HL-60 (cell line): ENCODE results near the gene KIAA1210.

Experiments
- DNase-seq, 2 experiments: peaks; one replicate each; pipeline ENCODE4 v3.0.0-alpha.2; 2010 to 2020; ENCODE audit warnings: low read depth in 1 of 2, low spot score in 1 of 2
- H3K27ac ChIP-seq: fragments of 250-450 bp; sonication (Bioruptor Pico); replicated peaks from 2 replicates; pipeline ENCODE4 v1.5.1; 2020; ENCODE audit warnings: mild to moderate bottlenecking, moderate library complexity
- H3K27me3 ChIP-seq: fragments of 250-450 bp; sonication (Bioruptor Pico); 2 replicates; pipeline ENCODE4 v1.5.1; 2021; ENCODE audit warnings: mild to moderate bottlenecking, moderate library complexity; ENCODE audit not compliant: insufficient read depth, poor library complexity, severe bottlenecking
- H3K4me3 ChIP-seq: replicated peaks from 2 replicates; pipeline ENCODE4 v1.5.1; 2011; ENCODE audit warnings: mild to moderate bottlenecking, control low read depth, low read length; ENCODE audit not compliant: insufficient read depth
- GABPA ChIP-seq: IDR thresholded peaks from 2 replicates; pipeline ENCODE4 v1.6.1; 2012; ENCODE audit warnings: low read depth
- POLR2AphosphoS5 ChIP-seq: IDR thresholded peaks from 2 replicates; pipeline ENCODE4 v1.6.1; 2012; ENCODE audit warnings: low read depth
- SPI1 ChIP-seq: IDR thresholded peaks from 2 replicates; pipeline ENCODE4 v1.6.1; 2012; ENCODE audit warnings: low read depth, mild to moderate bottlenecking, borderline replicate concordance
- TF ChIP-seq, protein P1 (sequence below): IDR thresholded peaks from one replicate; pipeline ENCODE4 v1.5.1; 2011; ENCODE audit warnings: low read length, control low read depth, inconsistent platforms; ENCODE audit not compliant: insufficient read depth
- TF ChIP-seq, protein P2 (sequence below): IDR thresholded peaks from 2 replicates; pipeline ENCODE4 v1.6.1; 2012; ENCODE audit warnings: low read depth; ENCODE audit not compliant: insufficient replicate concordance

Gene KIAA1210

DNA sequence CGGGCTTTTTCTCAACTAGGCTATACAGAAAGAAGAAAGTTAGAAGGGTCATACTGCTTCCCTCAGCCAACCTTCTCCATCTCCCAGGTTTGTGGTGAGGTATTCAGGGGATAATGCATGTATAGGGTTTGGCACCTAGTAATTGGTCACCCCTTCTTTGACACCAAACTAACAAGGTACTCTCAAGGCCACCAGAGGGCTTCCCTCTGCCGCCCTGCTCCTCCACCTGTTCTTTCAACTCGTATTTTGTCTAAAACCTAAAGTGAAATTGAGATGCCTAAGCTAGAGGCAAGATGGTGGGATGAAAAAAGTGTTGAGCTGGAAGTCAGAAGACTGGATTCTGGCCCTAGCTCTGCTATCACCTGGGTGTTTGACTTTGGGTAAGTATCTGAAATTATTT lies 32.8 kb downstream of the KIAA1210 start:
- TF ChIP-seq, protein P1, sequence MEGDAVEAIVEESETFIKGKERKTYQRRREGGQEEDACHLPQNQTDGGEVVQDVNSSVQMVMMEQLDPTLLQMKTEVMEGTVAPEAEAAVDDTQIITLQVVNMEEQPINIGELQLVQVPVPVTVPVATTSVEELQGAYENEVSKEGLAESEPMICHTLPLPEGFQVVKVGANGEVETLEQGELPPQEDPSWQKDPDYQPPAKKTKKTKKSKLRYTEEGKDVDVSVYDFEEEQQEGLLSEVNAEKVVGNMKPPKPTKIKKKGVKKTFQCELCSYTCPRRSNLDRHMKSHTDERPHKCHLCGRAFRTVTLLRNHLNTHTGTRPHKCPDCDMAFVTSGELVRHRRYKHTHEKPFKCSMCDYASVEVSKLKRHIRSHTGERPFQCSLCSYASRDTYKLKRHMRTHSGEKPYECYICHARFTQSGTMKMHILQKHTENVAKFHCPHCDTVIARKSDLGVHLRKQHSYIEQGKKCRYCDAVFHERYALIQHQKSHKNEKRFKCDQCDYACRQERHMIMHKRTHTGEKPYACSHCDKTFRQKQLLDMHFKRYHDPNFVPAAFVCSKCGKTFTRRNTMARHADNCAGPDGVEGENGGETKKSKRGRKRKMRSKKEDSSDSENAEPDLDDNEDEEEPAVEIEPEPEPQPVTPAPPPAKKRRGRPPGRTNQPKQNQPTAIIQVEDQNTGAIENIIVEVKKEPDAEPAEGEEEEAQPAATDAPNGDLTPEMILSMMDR = no peak
- no peak for TF ChIP-seq SPI1
- TF ChIP-seq POLR2AphosphoS5 = no peak
- TF ChIP-seq, protein P2, sequence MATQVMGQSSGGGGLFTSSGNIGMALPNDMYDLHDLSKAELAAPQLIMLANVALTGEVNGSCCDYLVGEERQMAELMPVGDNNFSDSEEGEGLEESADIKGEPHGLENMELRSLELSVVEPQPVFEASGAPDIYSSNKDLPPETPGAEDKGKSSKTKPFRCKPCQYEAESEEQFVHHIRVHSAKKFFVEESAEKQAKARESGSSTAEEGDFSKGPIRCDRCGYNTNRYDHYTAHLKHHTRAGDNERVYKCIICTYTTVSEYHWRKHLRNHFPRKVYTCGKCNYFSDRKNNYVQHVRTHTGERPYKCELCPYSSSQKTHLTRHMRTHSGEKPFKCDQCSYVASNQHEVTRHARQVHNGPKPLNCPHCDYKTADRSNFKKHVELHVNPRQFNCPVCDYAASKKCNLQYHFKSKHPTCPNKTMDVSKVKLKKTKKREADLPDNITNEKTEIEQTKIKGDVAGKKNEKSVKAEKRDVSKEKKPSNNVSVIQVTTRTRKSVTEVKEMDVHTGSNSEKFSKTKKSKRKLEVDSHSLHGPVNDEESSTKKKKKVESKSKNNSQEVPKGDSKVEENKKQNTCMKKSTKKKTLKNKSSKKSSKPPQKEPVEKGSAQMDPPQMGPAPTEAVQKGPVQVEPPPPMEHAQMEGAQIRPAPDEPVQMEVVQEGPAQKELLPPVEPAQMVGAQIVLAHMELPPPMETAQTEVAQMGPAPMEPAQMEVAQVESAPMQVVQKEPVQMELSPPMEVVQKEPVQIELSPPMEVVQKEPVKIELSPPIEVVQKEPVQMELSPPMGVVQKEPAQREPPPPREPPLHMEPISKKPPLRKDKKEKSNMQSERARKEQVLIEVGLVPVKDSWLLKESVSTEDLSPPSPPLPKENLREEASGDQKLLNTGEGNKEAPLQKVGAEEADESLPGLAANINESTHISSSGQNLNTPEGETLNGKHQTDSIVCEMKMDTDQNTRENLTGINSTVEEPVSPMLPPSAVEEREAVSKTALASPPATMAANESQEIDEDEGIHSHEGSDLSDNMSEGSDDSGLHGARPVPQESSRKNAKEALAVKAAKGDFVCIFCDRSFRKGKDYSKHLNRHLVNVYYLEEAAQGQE = no peak
- TF ChIP-seq GABPA = no peak
- no peak for DNase-seq
- no peak overlapping the region for H3K4me3 ChIP-seq
- H3K27me3 ChIP-seq = no peaks in the 10 kb centered on the region
- H3K27ac ChIP-seq = no peak overlapping the region

DNA sequence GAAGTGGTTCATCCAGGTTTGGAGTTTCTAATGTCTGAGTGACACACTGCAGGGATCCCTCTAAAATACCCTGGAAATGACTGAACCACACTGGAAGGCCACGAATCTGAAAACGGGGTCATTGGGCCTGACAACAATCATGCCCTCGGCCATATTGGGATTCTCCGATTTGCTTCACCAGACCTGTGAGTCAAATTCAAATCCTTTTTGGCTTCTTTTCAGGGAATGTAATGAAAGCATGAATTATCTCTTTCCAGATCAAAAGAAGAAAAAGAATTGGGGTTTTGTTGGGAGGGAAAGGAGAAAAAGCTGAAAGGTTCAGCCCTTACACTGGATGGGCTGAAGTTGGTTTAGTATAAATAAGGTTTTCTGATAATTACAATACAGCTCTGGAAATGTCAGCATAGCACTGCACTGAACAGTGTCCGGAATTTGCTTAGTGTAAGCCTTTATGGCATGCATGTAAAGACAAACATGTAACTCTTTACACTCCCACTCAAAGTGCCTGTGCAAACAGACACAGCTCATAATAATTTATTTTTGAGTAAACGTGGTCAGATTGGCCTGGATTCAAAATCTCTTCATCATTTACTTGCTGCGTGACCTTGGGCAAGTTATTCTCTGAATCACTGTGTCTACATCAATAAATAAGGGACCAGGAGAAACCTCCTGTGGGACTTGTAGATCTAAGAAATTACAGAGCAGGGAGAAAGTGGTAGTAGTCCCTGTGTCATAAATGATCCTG lies 33.4 kb downstream of the KIAA1210 start:
- no peaks in the 10 kb centered on the region for H3K27me3 ChIP-seq
- no peak overlapping the region for H3K4me3 ChIP-seq
- TF ChIP-seq, protein P1 = no peak
- TF ChIP-seq GABPA (no peak), POLR2AphosphoS5 (no peak), SPI1 (no peak)
- TF ChIP-seq, protein P2 = no peak
- H3K27ac ChIP-seq = no peak overlapping the region
- no peak for DNase-seq

DNA sequence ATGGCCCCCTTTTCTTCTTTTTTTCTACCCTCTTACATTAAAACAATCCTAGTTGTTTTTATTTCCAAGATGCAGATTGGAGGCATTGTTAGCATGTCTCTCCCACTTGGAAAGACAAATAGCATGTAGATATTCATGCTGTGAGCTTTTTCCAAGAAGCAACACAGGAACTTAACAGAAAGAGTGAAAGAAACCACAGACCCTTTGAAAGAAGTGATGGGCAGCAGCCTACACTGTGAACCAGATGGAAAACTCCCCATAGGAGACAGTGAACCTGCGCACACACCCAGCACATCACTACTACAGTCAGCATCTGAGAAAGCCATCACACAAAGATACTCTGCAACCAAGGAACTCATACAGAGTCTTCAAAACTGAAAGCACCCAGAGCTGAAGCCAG lies 37.0 kb downstream of the KIAA1210 start:
- no peak for DNase-seq
- peaks cover 2% of the 10 kb centered on the region for H3K27me3 ChIP-seq
- no peak overlapping the region for H3K27ac ChIP-seq
- no peak overlapping the region for H3K4me3 ChIP-seq
- TF ChIP-seq, protein P1 = no peak
- no peak for TF ChIP-seq POLR2AphosphoS5
- TF ChIP-seq, protein P2 = no peak
- TF ChIP-seq SPI1 = no peak
- TF ChIP-seq GABPA = no peak
